PFSK-1 (cell line): ENCODE measurements around the gene XAF1.

Experiments used
- FOXP2 ChIP-seq: optimal IDR thresholded peaks from 2 replicates; pipeline ENCODE3; 2011; ENCODE audit warnings: borderline replicate concordance, control low read depth, inconsistent platforms; ENCODE audit not compliant: insufficient read depth; ENCODE audit errors: extremely low read length, extremely low read depth
- POLR2AphosphoS5 ChIP-seq: IDR thresholded peaks from 2 replicates; pipeline ENCODE4 v1.6.1; 2012; ENCODE audit warnings: low read depth, mild to moderate bottlenecking, control low read depth, low read length, moderate library complexity
- SIN3A ChIP-seq: IDR thresholded peaks from 2 replicates; pipeline ENCODE4 v1.6.1; 2012; ENCODE audit warnings: mild to moderate bottlenecking, low read length, moderate library complexity, borderline replicate concordance; ENCODE audit not compliant: insufficient read depth
- TAF1 ChIP-seq: IDR thresholded peaks from 2 replicates; pipeline ENCODE4 v1.6.1; 2012; ENCODE audit warnings: low read length, control low read depth, borderline replicate concordance; ENCODE audit not compliant: insufficient read depth
- TF ChIP-seq, protein P1 (sequence below), 2 experiments: IDR thresholded peaks; 2 replicates each; pipeline versions ENCODE4 v1.6.1 to v1.8.0; 2011 to 2012; ENCODE audit warnings: low read depth in 2 of 2, low read length in 2 of 2, control low read depth in 1 of 2, inconsistent platforms in 1 of 2, mild to moderate bottlenecking in 1 of 2, moderate library complexity in 1 of 2; ENCODE audit not compliant: insufficient read depth in 1 of 2

The XAF1 gene

GRCh38 chr17:6811510-6811909 is 55.7 kb downstream of the XAF1 start:
- TF ChIP-seq POLR2AphosphoS5: no peak

DNA sequence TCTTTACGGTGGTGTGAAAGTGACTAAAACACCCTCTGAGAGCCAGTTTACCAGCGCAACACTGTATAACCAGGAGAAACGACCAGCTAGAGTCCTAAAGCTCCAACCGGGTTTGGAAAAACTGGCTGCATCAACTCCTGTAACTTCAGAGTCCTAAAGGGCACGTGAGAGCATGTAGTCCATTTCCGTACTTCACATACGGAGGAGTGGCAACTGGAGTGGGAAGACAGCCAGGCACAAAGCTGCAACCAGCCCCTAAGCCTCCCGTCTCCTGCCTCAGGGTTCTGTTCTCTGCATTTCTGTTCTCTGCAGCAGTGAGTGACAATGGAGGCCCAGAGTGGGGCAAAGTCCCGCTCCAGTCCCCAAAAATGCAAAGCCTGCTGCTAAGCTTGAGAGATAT is 56.4 kb downstream of the XAF1 start:
- TF ChIP-seq TAF1 (no peak), POLR2AphosphoS5 (no peak), SIN3A (no peak), FOXP2 (no peak)
- TF ChIP-seq, protein P1, sequence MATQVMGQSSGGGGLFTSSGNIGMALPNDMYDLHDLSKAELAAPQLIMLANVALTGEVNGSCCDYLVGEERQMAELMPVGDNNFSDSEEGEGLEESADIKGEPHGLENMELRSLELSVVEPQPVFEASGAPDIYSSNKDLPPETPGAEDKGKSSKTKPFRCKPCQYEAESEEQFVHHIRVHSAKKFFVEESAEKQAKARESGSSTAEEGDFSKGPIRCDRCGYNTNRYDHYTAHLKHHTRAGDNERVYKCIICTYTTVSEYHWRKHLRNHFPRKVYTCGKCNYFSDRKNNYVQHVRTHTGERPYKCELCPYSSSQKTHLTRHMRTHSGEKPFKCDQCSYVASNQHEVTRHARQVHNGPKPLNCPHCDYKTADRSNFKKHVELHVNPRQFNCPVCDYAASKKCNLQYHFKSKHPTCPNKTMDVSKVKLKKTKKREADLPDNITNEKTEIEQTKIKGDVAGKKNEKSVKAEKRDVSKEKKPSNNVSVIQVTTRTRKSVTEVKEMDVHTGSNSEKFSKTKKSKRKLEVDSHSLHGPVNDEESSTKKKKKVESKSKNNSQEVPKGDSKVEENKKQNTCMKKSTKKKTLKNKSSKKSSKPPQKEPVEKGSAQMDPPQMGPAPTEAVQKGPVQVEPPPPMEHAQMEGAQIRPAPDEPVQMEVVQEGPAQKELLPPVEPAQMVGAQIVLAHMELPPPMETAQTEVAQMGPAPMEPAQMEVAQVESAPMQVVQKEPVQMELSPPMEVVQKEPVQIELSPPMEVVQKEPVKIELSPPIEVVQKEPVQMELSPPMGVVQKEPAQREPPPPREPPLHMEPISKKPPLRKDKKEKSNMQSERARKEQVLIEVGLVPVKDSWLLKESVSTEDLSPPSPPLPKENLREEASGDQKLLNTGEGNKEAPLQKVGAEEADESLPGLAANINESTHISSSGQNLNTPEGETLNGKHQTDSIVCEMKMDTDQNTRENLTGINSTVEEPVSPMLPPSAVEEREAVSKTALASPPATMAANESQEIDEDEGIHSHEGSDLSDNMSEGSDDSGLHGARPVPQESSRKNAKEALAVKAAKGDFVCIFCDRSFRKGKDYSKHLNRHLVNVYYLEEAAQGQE (IDR thresholded peaks at IDR 0.05; ENCODE audit: insufficient read depth in 1 of 2, low read depth in 2 of 2, low read length in 2 of 2): no peak

- no peak for TF ChIP-seq TAF1
- no peak for TF ChIP-seq POLR2AphosphoS5
These were observed 59.9 kb downstream of the XAF1 start for GRCh38 chr17:6815775-6816174.

DNA sequence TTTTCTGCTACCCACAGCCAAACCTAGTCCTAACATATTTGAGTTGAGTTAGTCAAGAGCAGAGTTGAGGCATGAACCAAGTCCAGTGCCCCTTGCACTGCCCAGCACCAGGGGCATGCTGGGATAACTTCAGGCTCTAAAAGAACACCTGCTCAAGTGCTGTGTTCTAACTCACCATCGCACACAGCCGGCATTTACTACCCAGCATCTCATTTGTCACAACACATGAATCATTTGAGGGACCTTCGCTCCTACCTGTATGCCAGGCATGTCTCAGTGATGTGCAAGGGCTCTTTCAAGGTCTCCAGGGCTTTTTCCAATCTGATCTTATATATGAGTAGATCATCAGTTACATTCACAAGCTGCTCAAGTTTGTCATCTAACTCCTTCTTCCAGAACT is 63.1 kb downstream of the XAF1 start:
- TF ChIP-seq TAF1 (no peak), FOXP2 (no peak), SIN3A (no peak), POLR2AphosphoS5 (no peak)
- TF ChIP-seq, protein P1 (IDR thresholded peaks at IDR 0.05; ENCODE audit: insufficient read depth in 1 of 2, low read depth in 2 of 2, low read length in 2 of 2): no peak

- TF ChIP-seq FOXP2: no peak
- TF ChIP-seq, protein P1 (IDR thresholded peaks at IDR 0.05; ENCODE audit: insufficient read depth in 1 of 2, low read depth in 2 of 2, low read length in 2 of 2): no peak
- no peak for TF ChIP-seq SIN3A
- TF ChIP-seq TAF1: no peak
These were observed 67.2 kb downstream of the XAF1 start for GRCh38 chr17:6823011-6823442.
